ENCODE results near the gene TTLL4. TPM values are rescaled to one million over a fixed set of nuclear protein-coding genes. Genes with fewer than 3 reads are reported as not detected.

TTLL4 gene
- total and polyA plus RNA-seq, 9 donors = 6.9 to 19.6 (median 17.2) TPM

GRCh38 chr2:218720048-218721041 is 9.7 kb downstream of the TTLL4 start:
- Histone ChIP-seq H3K36me3 (no peaks in the 10 kb centered on the region), H3K27me3 (no peaks in the 10 kb centered on the region), H3K4me1 (ENCODE audit: insufficient read depth) (no peaks in the 10 kb centered on the region), H3K9me3 (no peaks in the 10 kb centered on the region), H3K27ac (no peak overlapping the region), H3K4me3 (no peak overlapping the region)
- TF ChIP-seq CTCF (IDR thresholded peaks at IDR 0.05) (no peak), POLR2A (IDR thresholded peaks at IDR 0.05) (no peak), EP300 (IDR thresholded peaks at IDR 0.05) (no peak)
- 95 to 97% (median 95%) methylated on average over 19 of the region's 19 CpGs for WGBS, 3 donors
- DNase-seq = no peak
- intact Hi-C loops (cut with DNase I) = no loop called here

GRCh38 chr2:218721488-218721887 is 10.9 kb downstream of the TTLL4 start:
- no peaks in the 10 kb centered on the region for H3K36me3 ChIP-seq
- TF ChIP-seq EP300 (IDR thresholded peaks at IDR 0.05) (no peak), POLR2A (IDR thresholded peaks at IDR 0.05) (no peak), CTCF (IDR thresholded peaks at IDR 0.05) (no peak)

DNA sequence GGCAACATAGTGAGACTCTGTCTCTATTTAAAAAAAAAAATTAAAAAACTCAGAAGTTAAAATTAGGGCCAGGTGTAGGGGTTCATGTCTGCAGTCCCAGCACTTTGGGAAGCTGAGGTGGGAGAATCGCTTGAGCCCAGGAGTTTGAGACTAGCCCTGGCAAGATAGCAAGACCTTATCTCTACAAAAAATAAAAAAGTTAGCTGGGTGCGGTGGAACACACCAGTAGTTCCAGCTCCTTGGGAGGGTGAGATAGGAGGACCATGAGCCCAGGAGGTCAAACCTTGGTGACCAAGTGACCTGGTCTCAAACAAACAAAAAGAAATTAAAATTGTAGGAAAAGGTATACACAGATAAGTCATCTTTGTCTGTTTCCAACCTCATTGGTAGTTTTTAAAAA is 11.3 kb downstream of the TTLL4 start:
- TF ChIP-seq EP300 (IDR thresholded peaks at IDR 0.05) = no peak
- TF ChIP-seq CTCF (IDR thresholded peaks at IDR 0.05) = no peak
- TF ChIP-seq POLR2A (IDR thresholded peaks at IDR 0.05) = no peak
- no peak for DNase-seq
- intact Hi-C loops (cut with DNase I) = no loop called here
- Histone ChIP-seq H3K27ac (no peak overlapping the region), H3K4me3 (no peak overlapping the region), H3K4me1 (ENCODE audit: insufficient read depth) (no peaks in the 10 kb centered on the region), H3K27me3 (no peaks in the 10 kb centered on the region), H3K36me3 (no peaks in the 10 kb centered on the region), H3K9me3 (no peaks in the 10 kb centered on the region)
- 80 to 96% (median 88%) methylated on average over 2 of the region's 2 CpGs for WGBS, 3 donors

More at GRCh38 chr2:218721488-218721887, 10.9 kb downstream of the TTLL4 start:
- no peak for DNase-seq
- H3K27ac ChIP-seq = no peak overlapping the region
- no peak overlapping the region for H3K4me3 ChIP-seq
- intact Hi-C loops (cut with DNase I) = no loop called here
- H3K27me3 ChIP-seq = no peaks in the 10 kb centered on the region
- no peaks in the 10 kb centered on the region for H3K4me1 ChIP-seq (ENCODE audit: insufficient read depth)
- no peaks in the 10 kb centered on the region for H3K9me3 ChIP-seq

DNA sequence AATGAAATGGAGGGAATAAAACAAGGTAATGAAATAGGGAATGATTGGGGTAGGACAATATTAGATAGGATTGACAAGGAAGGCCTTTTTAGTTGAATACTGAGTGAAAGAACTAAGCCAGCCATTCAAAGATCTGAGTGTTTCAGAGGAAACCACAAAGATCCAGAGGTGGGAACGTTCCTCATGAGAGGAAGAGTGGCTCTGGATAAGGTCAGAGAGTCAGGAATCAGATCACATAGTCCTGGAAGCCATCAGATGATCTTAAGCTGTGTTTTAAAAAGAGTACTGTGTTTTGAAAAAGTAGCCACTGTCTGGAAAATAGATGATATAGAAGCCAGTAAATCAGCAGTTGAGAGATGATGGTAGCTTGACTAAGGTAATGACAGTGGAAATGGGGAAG is 11.8 kb downstream of the TTLL4 start:
- H3K27me3 ChIP-seq = no peaks in the 10 kb centered on the region
- DNase-seq = no peak
- H3K27ac ChIP-seq = no peak overlapping the region
- no peaks in the 10 kb centered on the region for H3K36me3 ChIP-seq
- no peak for TF ChIP-seq POLR2A (IDR thresholded peaks at IDR 0.05)
- no peak for TF ChIP-seq CTCF (IDR thresholded peaks at IDR 0.05)
- no peak for TF ChIP-seq EP300 (IDR thresholded peaks at IDR 0.05)
- no peaks in the 10 kb centered on the region for H3K4me1 ChIP-seq (ENCODE audit: insufficient read depth)
- intact Hi-C loops (cut with DNase I) = no loop called here
- WGBS, 3 donors = 50 to 79% (median 74%) methylated on average over 1 of the region's 1 CpG
- no peaks in the 10 kb centered on the region for H3K9me3 ChIP-seq
- H3K4me3 ChIP-seq = no peak overlapping the region
